NT2/D1 (cell line): ENCODE measurements around the gene EQTN.

Source experiments
- DNase-seq: peaks from one replicate; pipeline ENCODE4 v3.0.0-alpha.2; 2011; ENCODE audit warnings: low read depth, low spot score
- H3K27me3 ChIP-seq: 2 replicates; pipeline ENCODE4 v1.6.0; 2011; ENCODE audit warnings: mild to moderate bottlenecking; ENCODE audit not compliant: insufficient read length, insufficient read depth
- H3K36me3 ChIP-seq: 2 replicates; pipeline ENCODE4 v1.6.1; 2011; ENCODE audit warnings: mild to moderate bottlenecking, low read length, mixed read lengths; ENCODE audit not compliant: insufficient read depth, insufficient read length
- H3K4me1 ChIP-seq: 2 replicates; pipeline ENCODE4 v1.5.1; 2011; ENCODE audit not compliant: insufficient read depth, insufficient read length
- H3K4me3 ChIP-seq: 2 replicates; pipeline ENCODE4 v1.5.1; 2011; ENCODE audit warnings: low read depth; ENCODE audit not compliant: insufficient read length
- H3K9ac ChIP-seq: 2 replicates; pipeline ENCODE4 v1.6.0; 2011; ENCODE audit warnings: low read depth; ENCODE audit not compliant: insufficient read length
- H3K9me3 ChIP-seq: 2 replicates; pipeline ENCODE4 v1.5.1; 2011; ENCODE audit warnings: mild to moderate bottlenecking, low read length; ENCODE audit not compliant: insufficient read depth
- SUZ12 ChIP-seq: IDR thresholded peaks from 2 replicates; pipeline ENCODE4 v1.6.1; 2011; ENCODE audit not compliant: insufficient read length, insufficient read depth; ENCODE audit errors: extremely low read depth
- YY1 ChIP-seq: IDR thresholded peaks from 2 replicates; pipeline ENCODE4 v1.6.1; 2011; ENCODE audit not compliant: insufficient read length, insufficient read depth
- ZNF274 ChIP-seq: IDR thresholded peaks from 2 replicates; pipeline ENCODE4 v1.6.1; 2011; ENCODE audit warnings: mild to moderate bottlenecking, low read depth, low read length

The EQTN gene

GRCh38 chr9:27293996-27294395, 3.0 kb downstream of the EQTN start:
- H3K4me1 ChIP-seq: no peaks in the 10 kb centered on the region
- H3K36me3 ChIP-seq: no peaks in the 10 kb centered on the region
- no peak for DNase-seq
- H3K9ac ChIP-seq: no peak overlapping the region
- no peaks in the 10 kb centered on the region for H3K27me3 ChIP-seq
- TF ChIP-seq YY1: no peak
- no peak for TF ChIP-seq ZNF274
- TF ChIP-seq SUZ12: no peak
- no peak overlapping the region for H3K4me3 ChIP-seq
- no peaks in the 10 kb centered on the region for H3K9me3 ChIP-seq

DNA sequence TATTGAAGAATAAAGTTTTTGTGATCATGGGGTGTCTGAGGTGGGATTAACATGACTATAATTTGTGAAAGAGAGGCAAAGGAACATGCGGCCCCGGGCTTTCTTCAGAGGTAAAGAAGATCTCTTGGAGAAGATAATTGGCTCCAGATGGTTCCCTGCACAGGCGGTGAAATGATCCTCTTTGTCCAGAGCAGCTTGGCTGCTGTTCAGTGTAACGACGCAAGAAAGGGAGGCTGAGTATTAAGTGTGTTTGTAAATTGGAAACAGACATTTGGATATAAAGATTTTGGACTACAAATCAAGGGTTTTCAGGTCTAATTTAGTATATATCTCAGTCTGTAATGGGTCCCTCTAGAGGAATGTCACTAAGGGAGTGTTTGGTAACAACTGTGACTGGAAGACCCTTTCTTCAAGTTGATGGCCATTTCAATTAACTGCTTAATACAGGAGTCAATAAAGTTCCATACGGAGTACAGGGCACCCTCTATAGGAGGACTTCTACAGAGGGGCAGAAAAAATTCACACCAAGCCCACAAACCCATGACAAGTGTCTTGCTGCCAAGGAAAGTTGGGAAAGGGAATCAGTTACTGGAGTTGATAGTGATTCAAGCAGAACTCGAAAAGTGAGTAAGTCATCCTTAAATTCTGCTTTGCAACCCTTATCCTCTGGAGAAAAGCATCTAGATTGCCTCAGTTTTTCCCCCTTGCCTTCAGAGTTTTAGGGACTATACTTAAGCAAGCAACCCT, 4.1 kb downstream of the EQTN start:
- TF ChIP-seq ZNF274 (no peak), YY1 (no peak), SUZ12 (no peak)
- H3K4me3 ChIP-seq: no peak overlapping the region
- no peak for DNase-seq
- H3K9ac ChIP-seq: no peak overlapping the region
- H3K36me3 ChIP-seq: no peaks in the 10 kb centered on the region
- H3K9me3 ChIP-seq: no peaks in the 10 kb centered on the region
- H3K27me3 ChIP-seq: no peaks in the 10 kb centered on the region
- H3K4me1 ChIP-seq: no peaks in the 10 kb centered on the region

DNA sequence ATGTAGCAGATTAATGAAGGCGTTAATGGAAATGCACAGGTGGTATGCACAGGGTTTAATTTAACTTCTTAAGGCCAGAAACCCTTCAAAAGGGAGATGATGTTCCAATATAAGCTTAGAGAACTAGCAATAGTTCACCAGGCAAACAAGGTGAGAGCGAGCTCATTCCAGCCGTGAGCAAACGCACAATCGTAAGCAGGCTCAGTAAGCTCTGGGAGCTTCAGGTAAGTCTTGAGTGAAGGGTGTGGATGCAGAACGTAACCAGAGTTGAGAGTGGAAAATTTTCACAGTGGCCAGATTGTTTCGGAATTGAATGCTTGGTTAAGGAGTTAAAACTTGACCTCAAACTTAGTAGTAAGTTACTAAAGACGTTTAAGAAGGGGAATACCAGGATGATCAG, 5.7 kb downstream of the EQTN start:
- Histone ChIP-seq H3K36me3 (no peaks in the 10 kb centered on the region), H3K9ac (no peak overlapping the region), H3K4me3 (no peak overlapping the region), H3K9me3 (no peaks in the 10 kb centered on the region), H3K4me1 (no peaks in the 10 kb centered on the region), H3K27me3 (no peaks in the 10 kb centered on the region)
- TF ChIP-seq ZNF274: no peak
- TF ChIP-seq SUZ12: no peak
- no peak for TF ChIP-seq YY1
- no peak for DNase-seq

DNA sequence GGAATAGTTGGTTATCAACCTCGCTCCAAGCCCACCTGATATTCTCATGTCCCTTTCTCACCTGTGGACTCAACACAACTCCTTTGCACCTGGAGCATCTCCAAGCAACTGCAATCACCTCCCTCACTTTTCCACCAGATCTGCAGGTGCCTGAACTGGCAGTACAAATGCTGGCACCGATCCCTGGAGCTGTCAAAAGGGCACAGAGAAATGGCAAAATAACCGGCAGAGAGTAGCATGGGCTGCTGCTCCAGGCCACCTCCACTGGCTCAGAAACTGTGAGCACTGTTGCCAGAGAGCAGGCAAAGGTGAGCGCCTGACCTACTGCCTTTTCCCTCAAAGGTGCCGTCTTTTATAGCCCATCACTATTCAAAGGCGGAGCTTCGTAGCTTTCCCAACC, 14.7 kb downstream of the EQTN start:
- H3K4me3 ChIP-seq: no peak overlapping the region
- H3K9ac ChIP-seq: no peak overlapping the region
- TF ChIP-seq YY1 (no peak), ZNF274 (no peak), SUZ12 (no peak)
- H3K4me1 ChIP-seq: no peaks in the 10 kb centered on the region
- H3K9me3 ChIP-seq: no peaks in the 10 kb centered on the region
- H3K27me3 ChIP-seq: no peaks in the 10 kb centered on the region
- no peak for DNase-seq
- no peaks in the 10 kb centered on the region for H3K36me3 ChIP-seq

- Histone ChIP-seq H3K9ac (no peak overlapping the region), H3K4me1 (no peaks in the 10 kb centered on the region), H3K27me3 (no peaks in the 10 kb centered on the region), H3K9me3 (no peaks in the 10 kb centered on the region), H3K36me3 (no peaks in the 10 kb centered on the region), H3K4me3 (no peak overlapping the region)
- DNase-seq: no peak
- TF ChIP-seq SUZ12: no peak
- no peak for TF ChIP-seq ZNF274
- TF ChIP-seq YY1: no peak
Observed at GRCh38 chr9:27280860-27281259, 16.1 kb downstream of the EQTN start.

GRCh38 chr9:27280249-27280648, 16.7 kb downstream of the EQTN start:
- H3K9ac ChIP-seq: no peak overlapping the region
- H3K9me3 ChIP-seq: no peaks in the 10 kb centered on the region
- TF ChIP-seq YY1 (no peak), ZNF274 (no peak), SUZ12 (no peak)
- no peaks in the 10 kb centered on the region for H3K36me3 ChIP-seq
- DNase-seq: no peak
- no peak overlapping the region for H3K4me3 ChIP-seq
- no peaks in the 10 kb centered on the region for H3K27me3 ChIP-seq
- no peaks in the 10 kb centered on the region for H3K4me1 ChIP-seq

GRCh38 chr9:27279611-27280010, 17.3 kb downstream of the EQTN start:
- Histone ChIP-seq H3K4me3 (no peak overlapping the region), H3K4me1 (no peaks in the 10 kb centered on the region), H3K9me3 (no peaks in the 10 kb centered on the region), H3K36me3 (no peaks in the 10 kb centered on the region), H3K9ac (no peak overlapping the region), H3K27me3 (no peaks in the 10 kb centered on the region)
- no peak for TF ChIP-seq SUZ12
- no peak for TF ChIP-seq ZNF274
- TF ChIP-seq YY1: no peak
- DNase-seq: no peak
